ENCODE results near the gene ABL1.
"Not testable (repeated sequence)": the region's sequence is repeated elsewhere in the genome, so short reads cannot be mapped to it uniquely, and the experiment has no call there.

ABL1 gene

GRCh38 chr9:130908878-130909355, 73.9 kb downstream of the ABL1 start:
- no peaks in the 10 kb centered on the region for H3K4me1 ChIP-seq (ENCODE audit: control insufficient read depth, insufficient read depth, low read length)
- H3K36me3 ChIP-seq (ENCODE audit: control insufficient read depth in 2 of 2, insufficient read depth in 1 of 2, low read length in 2 of 2), result no peaks in the 10 kb centered on the region
- no peak overlapping the region for H3K27ac ChIP-seq (ENCODE audit: extremely low read depth, low read depth, low read length)
- H3K9me3 ChIP-seq (ENCODE audit: control insufficient read depth, insufficient read depth, low read depth, low read length), result no peaks in the 10 kb centered on the region
- H3K4me3 ChIP-seq (ENCODE audit: low read depth, low read length), result no peak overlapping the region
- ChIA-PET CTCF (no interaction called here), POLR2A (no interaction called here)
- TF ChIP-seq KLF1 (tag by site-specific recombination; IDR thresholded peaks at IDR 0.05) (peak; percentile 60; the same call in 1 of the 2 replicates), KLF9 (tag by site-specific recombination; IDR thresholded peaks at IDR 0.05; ENCODE audit: low read depth) (no peak), ZNF555 (tag by site-specific recombination; conservative IDR thresholded peaks at IDR 0.05) (no peak), ZNF561 (tag by site-specific recombination; IDR thresholded peaks at IDR 0.05; ENCODE audit: borderline replicate concordance) (no peak)

- H3K27ac ChIP-seq (ENCODE audit: extremely low read depth, low read depth, low read length); H3K36me3 ChIP-seq (ENCODE audit: control insufficient read depth in 2 of 2, insufficient read depth in 1 of 2, low read length in 2 of 2); CTCF ChIA-PET; H3K9me3 ChIP-seq (ENCODE audit: control insufficient read depth, insufficient read depth, low read depth, low read length); H3K4me3 ChIP-seq (ENCODE audit: low read depth, low read length); H3K4me1 ChIP-seq (ENCODE audit: control insufficient read depth, insufficient read depth, low read length): not testable (repeated sequence)
- TF ChIP-seq ZBTB8A (tag by site-specific recombination; IDR thresholded peaks at IDR 0.05), result 0 out of 2 replicates have a peak, but pooled peaks have one; percentile 27
- POLR2A ChIA-PET, result interaction anchor here (0.7 kb wide), 1 partner anchor 30 kb away, joined by 3 read pairs; no protein-coding TSS in a partner anchor
These were observed 75.0 kb downstream of the ABL1 start for GRCh38 chr9:130910041-130910440.

GRCh38 chr9:130910670-130911069, 75.6 kb downstream of the ABL1 start:
- POLR2A ChIA-PET; H3K4me1 ChIP-seq (ENCODE audit: control insufficient read depth, insufficient read depth, low read length); H3K4me3 ChIP-seq (ENCODE audit: low read depth, low read length); H3K36me3 ChIP-seq (ENCODE audit: control insufficient read depth in 2 of 2, insufficient read depth in 1 of 2, low read length in 2 of 2); H3K9me3 ChIP-seq (ENCODE audit: control insufficient read depth, insufficient read depth, low read depth, low read length); H3K27ac ChIP-seq (ENCODE audit: extremely low read depth, low read depth, low read length): not testable (repeated sequence)
- CTCF ChIA-PET, result interaction anchor here (0.6 to 0.8 kb wide), 2 partner anchors 44 to 162 kb away, joined by 3 to 4 read pairs; no protein-coding TSS in a partner anchor
- peak; percentile 55 for TF ChIP-seq SP2 (tag by site-specific recombination; IDR thresholded peaks at IDR 0.05)

- POLR2A ChIA-PET, result no interaction called here
- TF ChIP-seq, protein P1, sequence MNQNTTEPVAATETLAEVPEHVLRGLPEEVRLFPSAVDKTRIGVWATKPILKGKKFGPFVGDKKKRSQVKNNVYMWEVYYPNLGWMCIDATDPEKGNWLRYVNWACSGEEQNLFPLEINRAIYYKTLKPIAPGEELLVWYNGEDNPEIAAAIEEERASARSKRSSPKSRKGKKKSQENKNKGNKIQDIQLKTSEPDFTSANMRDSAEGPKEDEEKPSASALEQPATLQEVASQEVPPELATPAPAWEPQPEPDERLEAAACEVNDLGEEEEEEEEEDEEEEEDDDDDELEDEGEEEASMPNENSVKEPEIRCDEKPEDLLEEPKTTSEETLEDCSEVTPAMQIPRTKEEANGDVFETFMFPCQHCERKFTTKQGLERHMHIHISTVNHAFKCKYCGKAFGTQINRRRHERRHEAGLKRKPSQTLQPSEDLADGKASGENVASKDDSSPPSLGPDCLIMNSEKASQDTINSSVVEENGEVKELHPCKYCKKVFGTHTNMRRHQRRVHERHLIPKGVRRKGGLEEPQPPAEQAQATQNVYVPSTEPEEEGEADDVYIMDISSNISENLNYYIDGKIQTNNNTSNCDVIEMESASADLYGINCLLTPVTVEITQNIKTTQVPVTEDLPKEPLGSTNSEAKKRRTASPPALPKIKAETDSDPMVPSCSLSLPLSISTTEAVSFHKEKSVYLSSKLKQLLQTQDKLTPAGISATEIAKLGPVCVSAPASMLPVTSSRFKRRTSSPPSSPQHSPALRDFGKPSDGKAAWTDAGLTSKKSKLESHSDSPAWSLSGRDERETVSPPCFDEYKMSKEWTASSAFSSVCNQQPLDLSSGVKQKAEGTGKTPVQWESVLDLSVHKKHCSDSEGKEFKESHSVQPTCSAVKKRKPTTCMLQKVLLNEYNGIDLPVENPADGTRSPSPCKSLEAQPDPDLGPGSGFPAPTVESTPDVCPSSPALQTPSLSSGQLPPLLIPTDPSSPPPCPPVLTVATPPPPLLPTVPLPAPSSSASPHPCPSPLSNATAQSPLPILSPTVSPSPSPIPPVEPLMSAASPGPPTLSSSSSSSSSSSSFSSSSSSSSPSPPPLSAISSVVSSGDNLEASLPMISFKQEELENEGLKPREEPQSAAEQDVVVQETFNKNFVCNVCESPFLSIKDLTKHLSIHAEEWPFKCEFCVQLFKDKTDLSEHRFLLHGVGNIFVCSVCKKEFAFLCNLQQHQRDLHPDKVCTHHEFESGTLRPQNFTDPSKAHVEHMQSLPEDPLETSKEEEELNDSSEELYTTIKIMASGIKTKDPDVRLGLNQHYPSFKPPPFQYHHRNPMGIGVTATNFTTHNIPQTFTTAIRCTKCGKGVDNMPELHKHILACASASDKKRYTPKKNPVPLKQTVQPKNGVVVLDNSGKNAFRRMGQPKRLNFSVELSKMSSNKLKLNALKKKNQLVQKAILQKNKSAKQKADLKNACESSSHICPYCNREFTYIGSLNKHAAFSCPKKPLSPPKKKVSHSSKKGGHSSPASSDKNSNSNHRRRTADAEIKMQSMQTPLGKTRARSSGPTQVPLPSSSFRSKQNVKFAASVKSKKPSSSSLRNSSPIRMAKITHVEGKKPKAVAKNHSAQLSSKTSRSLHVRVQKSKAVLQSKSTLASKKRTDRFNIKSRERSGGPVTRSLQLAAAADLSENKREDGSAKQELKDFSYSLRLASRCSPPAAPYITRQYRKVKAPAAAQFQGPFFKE (tag by site-specific recombination; IDR thresholded peaks at IDR 0.05; ENCODE audit: borderline replicate concordance), result no peak
- no peak for TF ChIP-seq ZXDB (tag by site-specific recombination; IDR thresholded peaks at IDR 0.05)
- TF ChIP-seq ZNF747 (tag by site-specific recombination; IDR thresholded peaks at IDR 0.05), result no peak
- TF ChIP-seq ZBTB26 (tag by site-specific recombination; optimal IDR thresholded peaks at IDR 0.05), result no peak
- no peak for TF ChIP-seq ZSCAN18 (tag by site-specific recombination; IDR thresholded peaks at IDR 0.05)
- TF ChIP-seq ZNF23 (tag by site-specific recombination; IDR thresholded peaks at IDR 0.05; ENCODE audit: borderline replicate concordance), result no peak
- TF ChIP-seq ZNF362 (tag by site-specific recombination; IDR thresholded peaks at IDR 0.05), result no peak
- no peak for TF ChIP-seq MYNN (tag by site-specific recombination; IDR thresholded peaks at IDR 0.05; ENCODE audit: borderline replicate concordance)
- TF ChIP-seq ZNF354C (tag by site-specific recombination; IDR thresholded peaks at IDR 0.05; ENCODE audit: borderline replicate concordance, low read depth), result no peak
These were observed 76.4 kb downstream of the ABL1 start for GRCh38 chr9:130911254-130912049.

More at GRCh38 chr9:130911254-130912049, 76.4 kb downstream of the ABL1 start:
- Histone ChIP-seq H3K27ac (ENCODE audit: extremely low read depth, low read depth, low read length) (no peak overlapping the region), H3K4me3 (ENCODE audit: low read depth, low read length) (no peak overlapping the region), H3K36me3 (ENCODE audit: control insufficient read depth in 2 of 2, insufficient read depth in 1 of 2, low read length in 2 of 2) (no peaks in the 10 kb centered on the region), H3K9me3 (ENCODE audit: control insufficient read depth, insufficient read depth, low read depth, low read length) (no peaks in the 10 kb centered on the region), H3K4me1 (ENCODE audit: control insufficient read depth, insufficient read depth, low read length) (no peaks in the 10 kb centered on the region)
- CTCF ChIA-PET, result interaction anchor here (0.6 to 0.8 kb wide), 2 partner anchors 45 to 163 kb away, joined by 3 to 4 read pairs; no protein-coding TSS in a partner anchor

Measured in HEK293 (cell line).